Stomach smooth muscle (tissue), 2 donors: Measurements from ENCODE around the gene CTSF.

ENCODE experiments used
- H3K27ac ChIP-seq: one replicate; pipeline ENCODE4 v1.7.0; 2013; ENCODE audit warnings: mild to moderate bottlenecking, low read length, inconsistent platforms
- H3K27me3 ChIP-seq, 2 donors: one replicate each; pipeline ENCODE4 v1.7.0; 2013; ENCODE audit warnings: low read length in 2 of 2; ENCODE audit not compliant: insufficient read depth in 2 of 2, control insufficient read depth in 1 of 2
- H3K36me3 ChIP-seq, 2 donors: one replicate each; pipeline ENCODE4 v1.7.0; 2013; ENCODE audit warnings: low read length in 2 of 2; ENCODE audit not compliant: control insufficient read depth in 2 of 2, insufficient read depth in 2 of 2
- H3K4me1 ChIP-seq: one replicate; pipeline ENCODE4 v1.7.0; 2013; ENCODE audit warnings: low read length; ENCODE audit not compliant: control insufficient read depth, insufficient read depth
- H3K4me3 ChIP-seq, 2 donors: one replicate each; pipeline ENCODE4 v1.7.0; 2013; ENCODE audit warnings: low read length in 2 of 2
- H3K9ac ChIP-seq, 2 donors: one replicate each; pipeline ENCODE4 v1.7.0; 2013; ENCODE audit warnings: low read length in 2 of 2, mild to moderate bottlenecking in 1 of 2
- H3K9me3 ChIP-seq, 2 donors: one replicate each; pipeline ENCODE4 v1.7.0; 2013; ENCODE audit warnings: low read length in 2 of 2; ENCODE audit not compliant: control insufficient read depth in 2 of 2
- donor health status: healthy.
- donor health status: Pancreatic carcinoma.

CTSF gene

GRCh38 chr11:66531841-66532240 is 36.6 kb downstream of the CTSF start:
- H3K9me3 ChIP-seq, result no peaks in the 10 kb centered on the region
- no peak overlapping the region for H3K4me3 ChIP-seq
- no peak overlapping the region for H3K9ac ChIP-seq
- no peak overlapping the region for H3K27ac ChIP-seq
- no peaks in the 10 kb centered on the region for H3K27me3 ChIP-seq
- H3K36me3 ChIP-seq, result peaks cover 15 to 28% of the 10 kb centered on the region in 2 donors
- H3K4me1 ChIP-seq, result no peaks in the 10 kb centered on the region

GRCh38 chr11:66530927-66531709 is 37.3 kb downstream of the CTSF start:
- Histone ChIP-seq H3K36me3 (peaks cover 15 to 32% of the 10 kb centered on the region in 2 donors), H3K9me3 (no peaks in the 10 kb centered on the region)

DNA sequence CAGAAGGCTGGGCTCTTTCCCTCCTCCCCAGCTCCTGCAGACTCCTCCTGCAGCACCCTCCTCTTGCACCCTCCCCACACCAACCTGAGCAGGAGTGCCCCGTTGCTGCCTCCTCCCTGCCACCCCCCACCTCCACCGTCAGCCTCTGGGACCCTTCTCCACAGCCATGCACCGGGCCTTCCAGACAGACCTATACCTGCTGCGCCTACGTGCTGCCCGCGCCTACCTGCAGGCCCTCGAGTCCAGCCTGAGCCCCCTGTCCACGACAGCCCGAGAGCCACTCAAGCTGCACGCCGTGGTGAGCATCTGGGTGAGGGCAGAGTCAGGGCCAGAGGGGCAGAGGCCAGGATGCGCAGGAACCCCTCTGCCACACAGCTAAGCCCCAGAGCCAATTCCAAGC is 38.8 kb downstream of the CTSF start:
- no peak overlapping the region for H3K27ac ChIP-seq
- H3K36me3 ChIP-seq, result peaks cover 12 to 29% of the 10 kb centered on the region in 2 donors
- H3K27me3 ChIP-seq, result no peaks in the 10 kb centered on the region
- H3K9me3 ChIP-seq, result no peaks in the 10 kb centered on the region
- H3K9ac ChIP-seq, result no peak overlapping the region
- H3K4me3 ChIP-seq, result no peak overlapping the region
- H3K4me1 ChIP-seq, result no peaks in the 10 kb centered on the region

More at GRCh38 chr11:66530927-66531709, 37.3 kb downstream of the CTSF start:
- Histone ChIP-seq H3K27me3 (no peaks in the 10 kb centered on the region), H3K4me1 (no peaks in the 10 kb centered on the region), H3K9ac (no peak overlapping the region), H3K4me3 (no peak overlapping the region), H3K27ac (no peak overlapping the region)

- no peaks in the 10 kb centered on the region for H3K4me1 ChIP-seq
- H3K27me3 ChIP-seq, result no peaks in the 10 kb centered on the region
- H3K36me3 ChIP-seq, result peaks cover 12 to 31% of the 10 kb centered on the region in 2 donors
- no peak overlapping the region for H3K4me3 ChIP-seq
- no peaks in the 10 kb centered on the region for H3K9me3 ChIP-seq
- no peak overlapping the region for H3K9ac ChIP-seq
- H3K27ac ChIP-seq, result no peak overlapping the region
These were observed 39.3 kb downstream of the CTSF start for GRCh38 chr11:66529069-66529468.

GRCh38 chr11:66524304-66525040 is 43.9 kb downstream of the CTSF start:
- H3K9me3 ChIP-seq, result no peaks in the 10 kb centered on the region
- no peak overlapping the region for H3K27ac ChIP-seq
- no peak overlapping the region for H3K4me3 ChIP-seq
- no peaks in the 10 kb centered on the region for H3K4me1 ChIP-seq
- H3K36me3 ChIP-seq, result peaks cover 14 to 34% of the 10 kb centered on the region in 2 donors
- no peaks in the 10 kb centered on the region for H3K27me3 ChIP-seq
- no peak overlapping the region for H3K9ac ChIP-seq

DNA sequence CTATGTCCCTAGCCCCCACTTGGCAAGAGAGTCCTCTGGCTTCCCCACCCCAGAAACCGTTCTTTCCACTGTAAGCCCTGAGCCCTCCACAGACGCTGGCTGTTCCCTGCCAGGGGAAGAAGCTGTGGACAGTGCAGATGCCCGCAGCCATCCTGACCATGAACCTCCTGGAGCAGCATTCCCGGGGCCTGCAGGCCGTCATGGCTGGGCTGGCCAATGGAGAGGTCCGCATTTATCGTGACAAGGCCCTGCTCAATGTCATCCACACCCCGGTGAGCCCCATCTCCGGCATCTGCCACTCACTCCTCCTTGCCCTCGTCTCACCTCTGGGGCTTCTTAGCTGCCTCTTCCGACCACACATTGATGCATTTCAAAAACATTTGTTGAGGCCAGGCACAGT is 44.8 kb downstream of the CTSF start:
- no peak overlapping the region for H3K27ac ChIP-seq
- no peaks in the 10 kb centered on the region for H3K4me1 ChIP-seq
- no peaks in the 10 kb centered on the region for H3K9me3 ChIP-seq
- H3K36me3 ChIP-seq, result peaks cover 19 to 33% of the 10 kb centered on the region in 2 donors
- no peak overlapping the region for H3K4me3 ChIP-seq
- no peaks in the 10 kb centered on the region for H3K27me3 ChIP-seq
- H3K9ac ChIP-seq, result no peak overlapping the region
